GM18507 (cell line): ENCODE data around the gene VPS13D.

ENCODE experiments used
- DNase-seq: peaks from one replicate; pipeline ENCODE4 v3.0.0; 2011; ENCODE audit warnings: low read depth; ENCODE audit not compliant: insufficient read length; ENCODE audit errors: extremely low spot score
- FAIRE-seq: peaks from 2 replicates; lab custom pipeline; 2011; peaks lifted over from hg19 to GRCh38; lab: Jason Lieb, UNC

The VPS13D gene

DNA sequence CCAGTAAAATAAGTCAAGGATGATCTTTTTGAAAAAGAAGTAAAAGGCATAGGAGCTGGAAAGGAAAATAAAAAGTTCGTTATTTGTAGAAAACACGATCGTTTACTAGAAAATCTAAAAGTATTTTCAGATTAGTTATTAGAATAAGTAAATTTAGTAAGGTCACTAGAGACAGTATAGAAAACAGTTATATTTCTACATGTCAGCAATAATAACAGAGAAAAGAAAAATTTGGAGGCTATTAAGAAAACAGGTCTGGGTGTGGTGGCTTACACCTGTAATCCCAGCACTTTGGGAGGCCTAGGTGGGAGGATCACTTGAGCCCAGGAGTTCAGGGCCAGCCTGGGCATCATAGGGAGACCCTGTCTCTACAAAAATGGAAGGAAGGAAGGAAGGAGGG is 181.3 kb downstream of the VPS13D start:
- FAIRE-seq (no peak), DNase-seq (no peak)

- FAIRE-seq (no peak), DNase-seq (no peak)
Observed at GRCh38 chr1:12411747-12412146, 181.9 kb downstream of the VPS13D start.

GRCh38 chr1:12412439-12412838 is 182.6 kb downstream of the VPS13D start:
- DNase-seq (no peak), FAIRE-seq (no peak)

DNA sequence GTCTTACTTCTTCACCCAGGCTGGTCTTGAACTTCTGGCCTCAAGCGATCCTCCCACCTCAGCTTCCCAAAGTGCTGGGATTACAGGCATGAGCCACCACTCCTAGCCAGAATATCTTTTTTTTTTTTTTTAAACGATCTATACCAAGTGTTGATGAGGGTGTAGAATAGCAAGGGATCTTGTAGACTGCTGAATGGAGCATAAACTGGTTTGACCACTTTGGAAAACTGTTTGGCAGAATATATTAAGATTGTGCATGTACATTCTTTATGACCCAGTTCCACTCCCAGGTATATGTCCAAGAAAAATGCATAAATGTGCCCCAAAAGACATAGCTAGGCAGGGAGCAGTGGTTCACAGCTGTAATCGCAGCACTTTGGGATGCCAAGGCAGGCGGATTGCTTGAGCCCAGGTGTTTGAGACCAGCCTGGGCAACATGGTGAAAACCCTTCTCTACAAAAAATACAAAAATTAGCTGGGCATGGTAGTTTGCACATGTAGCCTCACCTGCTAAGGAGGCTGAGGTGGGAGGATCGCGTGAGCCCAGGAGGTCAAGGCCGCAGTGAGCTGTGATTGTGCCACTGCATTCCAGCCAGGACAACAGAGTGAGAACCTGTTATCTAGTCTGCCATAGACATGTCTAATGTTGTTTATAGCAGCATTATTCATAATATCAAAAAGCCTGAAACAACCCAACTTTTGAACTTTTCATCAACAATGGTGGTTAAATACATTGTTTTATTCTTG is 184.0 kb downstream of the VPS13D start:
- FAIRE-seq (no peak), DNase-seq (no peak)

GRCh38 chr1:12414444-12415018 is 184.7 kb downstream of the VPS13D start:
- peak; percentile 56 for FAIRE-seq
- DNase-seq, result no peak

- FAIRE-seq (no peak), DNase-seq (no peak)
Observed at GRCh38 chr1:12415038-12415466, 185.2 kb downstream of the VPS13D start.

GRCh38 chr1:12416101-12416500 is 186.3 kb downstream of the VPS13D start:
- FAIRE-seq (no peak), DNase-seq (no peak)

DNA sequence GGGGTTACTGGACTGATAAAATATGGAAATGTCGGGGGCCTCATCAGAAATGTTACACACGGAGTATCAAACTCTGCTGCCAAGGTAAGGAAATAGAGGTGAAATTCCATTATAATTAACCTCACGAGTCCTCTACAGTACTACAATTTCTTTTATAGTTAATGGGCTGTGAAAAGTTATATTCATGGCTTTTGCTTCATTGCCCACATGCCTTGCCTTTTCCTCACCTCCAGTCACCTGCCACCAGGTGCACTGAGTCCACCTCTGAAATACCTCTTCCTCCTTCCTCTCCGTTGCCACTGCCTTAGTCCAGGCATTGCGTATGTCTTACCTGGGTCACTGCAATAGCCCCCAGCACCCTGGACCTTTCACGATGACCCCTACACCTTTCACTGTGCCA is 186.9 kb downstream of the VPS13D start:
- no peak for DNase-seq
- no peak for FAIRE-seq

GRCh38 chr1:12417389-12417788 is 187.6 kb downstream of the VPS13D start:
- FAIRE-seq (no peak), DNase-seq (no peak)

- no peak for DNase-seq
- FAIRE-seq, result no peak
Observed at GRCh38 chr1:12420171-12420570, 190.3 kb downstream of the VPS13D start.

DNA sequence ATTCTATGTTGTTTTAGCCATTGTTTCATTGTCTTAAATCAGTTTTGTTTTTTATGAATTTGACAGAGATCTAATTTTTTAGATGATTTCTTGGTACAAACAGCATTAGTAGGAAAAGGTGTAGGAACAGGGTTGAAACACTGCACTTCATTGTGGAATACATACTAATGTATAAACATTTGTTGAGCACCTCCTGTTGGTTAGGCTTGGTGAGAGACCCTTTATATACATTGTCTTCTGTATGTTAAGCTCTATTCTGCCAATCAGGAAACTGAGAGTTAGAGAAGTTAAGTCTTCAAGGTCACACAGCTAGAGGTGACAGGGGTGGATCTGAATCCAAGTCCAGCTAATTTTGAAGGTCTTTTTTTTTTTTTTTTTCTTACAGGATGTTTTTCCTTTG is 192.7 kb downstream of the VPS13D start:
- DNase-seq, result no peak
- FAIRE-seq, result no peak

DNA sequence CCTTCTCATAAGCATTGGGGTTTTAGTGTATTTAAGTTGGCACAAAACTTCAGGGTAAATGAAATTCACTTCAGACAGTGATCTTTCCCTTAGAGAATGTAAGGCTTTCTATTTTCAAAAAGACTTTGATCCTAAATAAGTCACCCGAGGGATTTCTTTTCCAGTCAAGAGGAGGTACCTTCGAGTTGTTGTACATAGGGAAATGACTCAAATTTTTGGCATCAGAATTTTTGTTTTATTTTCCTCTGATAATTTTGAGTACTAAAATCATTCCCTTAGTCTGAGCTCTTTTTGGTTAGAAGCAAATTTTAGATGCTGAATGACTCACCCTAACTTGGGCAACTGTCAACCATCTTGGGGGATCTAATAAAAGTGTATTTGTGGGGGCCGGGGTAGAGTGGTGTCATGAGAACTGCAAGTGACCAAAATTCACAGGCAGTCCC is 194.3 kb downstream of the VPS13D start:
- no peak for DNase-seq
- FAIRE-seq, result no peak

GRCh38 chr1:12424793-12425192 is 195.0 kb downstream of the VPS13D start:
- no peak for FAIRE-seq
- no peak for DNase-seq

GRCh38 chr1:12426030-12426429 is 196.2 kb downstream of the VPS13D start:
- no peak for DNase-seq
- no peak for FAIRE-seq

GRCh38 chr1:12428334-12428733 is 198.5 kb downstream of the VPS13D start:
- no peak for FAIRE-seq

DNA sequence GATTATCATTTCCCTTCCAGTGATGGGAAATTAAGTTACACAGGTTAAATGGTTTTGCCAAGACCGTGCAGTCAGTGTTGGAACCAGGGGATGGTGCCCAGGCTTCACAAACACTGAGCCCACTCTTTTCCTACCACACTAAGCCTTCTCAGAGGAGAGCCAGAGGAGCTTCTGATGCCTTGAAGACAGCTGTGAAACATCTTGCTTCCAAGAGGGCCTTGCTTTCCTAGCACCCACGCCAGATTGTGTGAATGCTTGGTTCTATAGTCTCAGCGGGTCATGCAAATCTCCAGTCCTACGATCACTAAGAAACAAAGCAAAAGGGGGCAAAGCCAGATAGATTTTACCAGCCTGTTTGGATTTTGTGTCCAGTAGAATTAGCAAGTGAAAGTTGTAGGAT is 200.7 kb downstream of the VPS13D start:
- FAIRE-seq, result no peak
- no peak for DNase-seq

More at GRCh38 chr1:12428334-12428733, 198.5 kb downstream of the VPS13D start:
- DNase-seq, result no peak

- DNase-seq (no peak), FAIRE-seq (no peak)
Observed at GRCh38 chr1:12432897-12433296, 203.1 kb downstream of the VPS13D start.

DNA sequence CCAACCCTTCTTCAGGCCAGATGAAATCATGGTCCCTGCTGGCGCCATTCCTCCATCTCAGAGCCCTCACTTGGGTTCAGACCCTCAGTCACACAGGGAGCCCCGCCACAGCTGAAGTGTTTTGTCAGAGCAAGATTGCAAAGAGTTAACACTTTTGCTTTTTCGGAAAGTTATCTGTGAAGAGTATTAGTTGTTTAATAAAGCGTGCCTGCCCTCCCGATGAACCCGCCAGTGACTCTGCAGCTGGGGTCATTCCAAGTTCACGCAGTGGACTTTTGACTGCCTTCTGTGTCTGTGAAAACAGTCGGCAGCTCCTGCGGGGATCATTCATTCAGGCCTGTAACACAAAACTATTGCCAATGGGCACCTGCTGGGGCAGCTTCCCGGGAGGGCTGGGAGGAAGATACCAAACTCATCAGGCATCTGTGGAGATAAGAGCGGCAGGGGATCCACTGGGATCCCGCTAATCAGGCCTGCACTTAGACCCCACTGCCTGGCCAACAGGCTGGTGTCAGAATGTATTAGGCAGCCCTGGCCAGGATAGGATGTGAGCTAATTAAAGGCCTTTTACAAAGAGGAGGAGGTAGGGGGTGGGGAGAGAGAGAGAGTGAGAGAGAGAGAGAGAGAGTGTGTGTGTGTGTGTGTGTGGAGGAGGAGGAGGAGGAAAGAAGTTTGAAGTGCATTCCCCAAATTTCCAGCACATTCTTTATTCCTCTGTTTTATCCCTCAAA is 203.7 kb downstream of the VPS13D start:
- DNase-seq, result no peak
- FAIRE-seq, result no peak

DNA sequence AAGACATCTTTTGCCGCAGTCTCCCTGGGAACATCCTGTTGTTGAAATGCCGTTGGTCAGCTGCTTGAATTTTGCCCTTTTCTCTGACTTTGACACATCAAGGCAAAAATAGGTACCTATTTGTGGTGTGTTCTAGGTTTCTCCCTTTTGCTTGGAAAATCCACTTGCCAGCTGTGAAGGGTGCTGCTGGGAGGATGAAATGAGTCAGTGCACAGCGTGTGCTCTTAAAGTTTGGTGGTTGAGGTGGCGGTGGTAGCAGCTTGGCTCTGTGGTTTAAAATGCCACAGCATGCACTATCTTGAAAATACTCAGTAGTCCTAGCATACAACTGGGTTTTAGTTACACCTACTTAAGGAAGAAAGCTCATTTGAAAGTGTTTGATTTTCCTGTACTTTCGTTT is 204.3 kb downstream of the VPS13D start:
- DNase-seq (no peak), FAIRE-seq (peak; percentile 89)

- DNase-seq (no peak), FAIRE-seq (no peak)
Observed at GRCh38 chr1:12434686-12435085, 204.9 kb downstream of the VPS13D start.
